ENCODE data around the gene STK36. TPM values are rescaled to one million over a fixed set of nuclear protein-coding genes. Genes with fewer than 3 reads are reported as not detected.

STK36 gene
- total and polyA plus RNA-seq, 9 donors, result 18.8 to 32.3 (median 25.7) TPM

- no peak overlapping the region for H3K4me3 ChIP-seq (ENCODE audit: low read length)
- peaks cover 14% of the 10 kb centered on the region for H3K4me1 ChIP-seq (ENCODE audit: control insufficient read depth, insufficient read depth, low read length)
- peak overlapping the region; percentile 62 for H3K27ac ChIP-seq (ENCODE audit: low read length)
- H3K36me3 ChIP-seq (ENCODE audit: control insufficient read depth, insufficient read depth, low read length), result peaks cover 59% of the 10 kb centered on the region
- DNase-seq, result peak; percentile 17
- H3K9me3 ChIP-seq (replicated peaks; ENCODE audit: control insufficient read depth, low read depth, low read length), result no peaks in the 10 kb centered on the region
- H3K27me3 ChIP-seq (ENCODE audit: control insufficient read depth, insufficient read depth, low read length), result no peaks in the 10 kb centered on the region
- 41% methylated on average over 2 of the region's 5 CpGs for WGBS (ENCODE audit: insufficient coverage)
These were observed 73.3 kb downstream of the STK36 start for GRCh38 chr2:218745160-218745558.

GRCh38 chr2:218745559-218746469 lies 73.9 kb downstream of the STK36 start:
- Histone ChIP-seq H3K36me3 (ENCODE audit: control insufficient read depth, insufficient read depth, low read length) (peaks cover 59% of the 10 kb centered on the region), H3K4me1 (ENCODE audit: control insufficient read depth, insufficient read depth, low read length) (peaks cover 14% of the 10 kb centered on the region), H3K9me3 (replicated peaks; ENCODE audit: control insufficient read depth, low read depth, low read length) (no peaks in the 10 kb centered on the region), H3K27me3 (ENCODE audit: control insufficient read depth, insufficient read depth, low read length) (no peaks in the 10 kb centered on the region), H3K27ac (ENCODE audit: low read length) (peak overlapping the region; percentile 62), H3K4me3 (ENCODE audit: low read length) (no peak overlapping the region)
- 60% methylated on average over 7 of the region's 10 CpGs for WGBS (ENCODE audit: insufficient coverage)
- peak; percentile 91 for DNase-seq

GRCh38 chr2:218746470-218746795 lies 74.5 kb downstream of the STK36 start:
- peaks cover 63% of the 10 kb centered on the region for H3K36me3 ChIP-seq (ENCODE audit: control insufficient read depth, insufficient read depth, low read length)
- H3K9me3 ChIP-seq (replicated peaks; ENCODE audit: control insufficient read depth, low read depth, low read length), result no peaks in the 10 kb centered on the region
- H3K4me1 ChIP-seq (ENCODE audit: control insufficient read depth, insufficient read depth, low read length), result peaks cover 14% of the 10 kb centered on the region
- no CpG with 5 or more reads among the region's 1 CpG for WGBS (ENCODE audit: insufficient coverage)
- peak overlapping the region; percentile 62 for H3K27ac ChIP-seq (ENCODE audit: low read length)
- no peak overlapping the region for H3K4me3 ChIP-seq (ENCODE audit: low read length)
- H3K27me3 ChIP-seq (ENCODE audit: control insufficient read depth, insufficient read depth, low read length), result no peaks in the 10 kb centered on the region
- peak; percentile 37 for DNase-seq

- peaks cover 66% of the 10 kb centered on the region for H3K36me3 ChIP-seq (ENCODE audit: control insufficient read depth, insufficient read depth, low read length)
- H3K4me1 ChIP-seq (ENCODE audit: control insufficient read depth, insufficient read depth, low read length), result peaks cover 14% of the 10 kb centered on the region
- no peaks in the 10 kb centered on the region for H3K27me3 ChIP-seq (ENCODE audit: control insufficient read depth, insufficient read depth, low read length)
- no peaks in the 10 kb centered on the region for H3K9me3 ChIP-seq (replicated peaks; ENCODE audit: control insufficient read depth, low read depth, low read length)
- WGBS (ENCODE audit: insufficient coverage), result 79% methylated on average over 4 of the region's 10 CpGs
- no peak overlapping the region for H3K4me3 ChIP-seq (ENCODE audit: low read length)
- no peak for DNase-seq
- H3K27ac ChIP-seq (ENCODE audit: low read length), result no peak overlapping the region
These were observed 75.1 kb downstream of the STK36 start for GRCh38 chr2:218746960-218747359.

GRCh38 chr2:218748741-218749441 lies 77.0 kb downstream of the STK36 start:
- WGBS (ENCODE audit: insufficient coverage), result 94% methylated on average over 3 of the region's 8 CpGs
- H3K4me3 ChIP-seq (ENCODE audit: low read length), result no peak overlapping the region
- H3K27me3 ChIP-seq (ENCODE audit: control insufficient read depth, insufficient read depth, low read length), result no peaks in the 10 kb centered on the region
- DNase-seq, result no peak
- no peak overlapping the region for H3K27ac ChIP-seq (ENCODE audit: low read length)
- H3K36me3 ChIP-seq (ENCODE audit: control insufficient read depth, insufficient read depth, low read length), result peaks cover 83% of the 10 kb centered on the region
- H3K9me3 ChIP-seq (replicated peaks; ENCODE audit: control insufficient read depth, low read depth, low read length), result no peaks in the 10 kb centered on the region
- peaks cover 14% of the 10 kb centered on the region for H3K4me1 ChIP-seq (ENCODE audit: control insufficient read depth, insufficient read depth, low read length)

Other genes with a start within 250 kb of the STK36 start
- gene USP37, start 103.7 kb upstream of the STK36 start, total RNA-seq, result 11.0 TPM
- gene USP37, start 103.7 kb upstream of the STK36 start, polyA plus RNA-seq (ENCODE audit: insufficient read depth in 1 of 8, insufficient read length in 8 of 8, low replicate concordance in 1 of 8), result 10 to 100 TPM in 1 of 8 donors, 1 to 10 TPM in 7; 4.8 to 10.7 (median 9.0) TPM
- 35.4 TPM for gene CNOT9, start 103.2 kb upstream of the STK36 start, total RNA-seq
- gene CNOT9, start 103.2 kb upstream of the STK36 start, polyA plus RNA-seq (ENCODE audit: insufficient read depth in 1 of 8, insufficient read length in 8 of 8, low replicate concordance in 1 of 8), result 10 to 100 TPM; 31.2 to 42.3 (median 36.1) TPM
- 41.8 TPM for gene PLCD4, start 64.2 kb upstream of the STK36 start, total RNA-seq
- 10 to 100 TPM; 26.8 to 58.5 (median 45.9) TPM for gene PLCD4, start 64.2 kb upstream of the STK36 start, polyA plus RNA-seq (ENCODE audit: insufficient read depth in 1 of 8, insufficient read length in 8 of 8, low replicate concordance in 1 of 8)
- gene ZNF142, start 12.5 kb upstream of the STK36 start, total RNA-seq, result 7.0 TPM
- 10 to 100 TPM; 10.3 to 17.8 (median 12.4) TPM for gene ZNF142, start 12.5 kb upstream of the STK36 start, polyA plus RNA-seq (ENCODE audit: insufficient read depth in 1 of 8, insufficient read length in 8 of 8, low replicate concordance in 1 of 8)
- gene BCS1L, start 12.4 kb upstream of the STK36 start, total RNA-seq, result 33.8 TPM
- 10 to 100 TPM; 33.6 to 43.4 (median 37.8) TPM for gene BCS1L, start 12.4 kb upstream of the STK36 start, polyA plus RNA-seq (ENCODE audit: insufficient read depth in 1 of 8, insufficient read length in 8 of 8, low replicate concordance in 1 of 8)
- 20.2 TPM for gene RNF25, start 84 bp upstream of the STK36 start, total RNA-seq
- 10 to 100 TPM; 22.2 to 32.6 (median 27.9) TPM for gene RNF25, start 84 bp upstream of the STK36 start, polyA plus RNA-seq (ENCODE audit: insufficient read depth in 1 of 8, insufficient read length in 8 of 8, low replicate concordance in 1 of 8)
- 9.7 TPM for gene TTLL4, start 38.7 kb downstream of the STK36 start, total RNA-seq
- gene TTLL4, start 38.7 kb downstream of the STK36 start, polyA plus RNA-seq (ENCODE audit: insufficient read depth in 1 of 8, insufficient read length in 8 of 8, low replicate concordance in 1 of 8), result 10 to 100 TPM; 19.5 to 25.5 (median 21.1) TPM
- 18.4 TPM for gene CYP27A1, start 110.1 kb downstream of the STK36 start, total RNA-seq
- gene CYP27A1, start 110.1 kb downstream of the STK36 start, polyA plus RNA-seq (ENCODE audit: insufficient read depth in 1 of 8, insufficient read length in 8 of 8, low replicate concordance in 1 of 8), result 10 to 100 TPM; 11.8 to 26.8 (median 19.7) TPM
- 19.3 TPM for gene PRKAG3, start 159.7 kb downstream of the STK36 start, total RNA-seq
- 10 to 100 TPM in 7 of 8 donors, 1 to 10 TPM in 1; 9.9 to 22.6 (median 19.0) TPM for gene PRKAG3, start 159.7 kb downstream of the STK36 start, polyA plus RNA-seq (ENCODE audit: insufficient read depth in 1 of 8, insufficient read length in 8 of 8, low replicate concordance in 1 of 8)
- 0.09 TPM for gene WNT6, start 187.7 kb downstream of the STK36 start, total RNA-seq
- 1 to 10 TPM in 1 of 8 donors, under 1 TPM in 5, not detected in 2; 0.11 to 2.8 (median 0.13) TPM for gene WNT6, start 187.7 kb downstream of the STK36 start, polyA plus RNA-seq (ENCODE audit: insufficient read depth in 1 of 8, insufficient read length in 8 of 8, low replicate concordance in 1 of 8)
- gene WNT10A, start 208.8 kb downstream of the STK36 start, total RNA-seq, result 0.04 TPM
- gene WNT10A, start 208.8 kb downstream of the STK36 start, polyA plus RNA-seq (ENCODE audit: insufficient read depth in 1 of 8, insufficient read length in 8 of 8, low replicate concordance in 1 of 8), result 1 to 10 TPM in 1 of 8 donors, under 1 TPM in 2, not detected in 5; 0.06 to 1.7 (median 0.07) TPM

All from muscle of leg (tissue), 11 donors.